Fibroblast of peridontal ligament (primary cell): ENCODE results near the gene COL4A6.
A peak's percentile ranks its signal among the peaks of the same experiment; 100 is the strongest.

Source experiments
- DNase-seq: peaks from one replicate; pipeline ENCODE4 v3.0.0-alpha.2; 2010; ENCODE audit errors: extremely low read depth

The COL4A6 gene

DNA sequence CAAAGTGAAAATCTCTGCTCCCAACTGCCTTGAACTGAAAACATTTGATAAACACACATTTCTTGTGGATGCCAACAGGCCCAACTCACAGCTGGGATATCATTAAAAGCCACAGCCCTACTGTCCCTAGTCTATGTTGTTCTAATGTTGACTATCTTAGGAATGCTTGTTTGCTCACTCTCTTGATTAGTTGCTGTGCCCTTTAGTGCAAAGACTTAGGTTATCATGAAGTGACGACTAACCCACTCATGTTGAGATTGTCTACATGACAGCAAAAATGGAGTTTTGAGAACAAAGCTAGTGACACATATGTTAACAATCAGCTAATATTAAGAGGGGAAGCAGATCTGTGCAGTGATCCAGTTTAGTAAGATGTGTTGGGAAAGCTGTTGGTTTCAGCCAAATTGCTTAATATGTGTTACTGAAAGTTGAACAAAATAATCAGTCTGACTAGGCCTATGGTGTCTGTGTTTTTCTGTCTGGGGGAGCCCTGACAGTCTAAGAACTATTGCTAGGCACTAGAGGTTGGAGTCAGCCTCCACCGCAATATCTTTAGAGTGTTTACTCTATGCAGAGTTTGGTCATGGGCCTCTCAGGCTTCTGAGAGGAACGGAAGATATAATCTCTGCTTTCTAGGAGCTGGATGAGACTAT is 221.2 kb downstream of the COL4A6 start:
- no peak for DNase-seq

DNA sequence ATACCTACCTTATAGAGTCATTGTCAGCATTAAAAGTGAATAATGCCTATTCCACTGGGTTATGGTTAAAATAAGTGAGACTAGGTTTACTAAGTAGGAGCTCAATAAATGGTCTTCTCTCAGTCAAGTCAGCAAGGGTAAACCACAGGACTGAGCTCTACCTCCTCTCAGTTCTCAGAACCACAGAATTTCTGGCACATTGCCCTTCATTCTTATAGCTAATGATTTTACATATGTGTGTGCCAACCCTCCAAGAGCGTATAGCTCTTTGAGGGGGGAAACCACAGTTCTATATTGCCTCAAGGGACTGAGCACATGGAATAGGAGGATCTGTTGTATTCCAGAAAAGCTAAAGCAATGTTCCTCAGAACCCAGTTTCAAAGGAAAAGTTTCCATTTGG is 221.8 kb downstream of the COL4A6 start:
- DNase-seq: no peak

DNA sequence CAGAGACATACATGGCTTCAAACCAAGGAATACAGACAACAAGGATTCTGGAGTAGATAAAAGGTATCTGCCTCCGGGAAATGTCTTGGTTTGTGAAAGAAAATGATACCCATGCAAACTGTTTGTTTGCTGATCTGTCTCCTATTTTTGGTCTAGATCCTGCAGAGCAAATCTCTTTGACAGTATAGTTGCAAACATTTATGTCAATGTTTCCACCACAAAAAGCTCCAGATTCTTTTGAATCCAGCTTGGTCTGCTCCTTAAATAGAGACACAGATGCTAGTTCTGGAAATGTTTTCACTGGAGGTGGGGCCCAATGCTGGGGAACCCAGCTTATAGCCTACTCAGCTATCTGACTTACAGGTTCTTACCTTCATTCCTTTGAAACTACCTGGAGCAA is 226.9 kb downstream of the COL4A6 start:
- DNase-seq: no peak

DNA sequence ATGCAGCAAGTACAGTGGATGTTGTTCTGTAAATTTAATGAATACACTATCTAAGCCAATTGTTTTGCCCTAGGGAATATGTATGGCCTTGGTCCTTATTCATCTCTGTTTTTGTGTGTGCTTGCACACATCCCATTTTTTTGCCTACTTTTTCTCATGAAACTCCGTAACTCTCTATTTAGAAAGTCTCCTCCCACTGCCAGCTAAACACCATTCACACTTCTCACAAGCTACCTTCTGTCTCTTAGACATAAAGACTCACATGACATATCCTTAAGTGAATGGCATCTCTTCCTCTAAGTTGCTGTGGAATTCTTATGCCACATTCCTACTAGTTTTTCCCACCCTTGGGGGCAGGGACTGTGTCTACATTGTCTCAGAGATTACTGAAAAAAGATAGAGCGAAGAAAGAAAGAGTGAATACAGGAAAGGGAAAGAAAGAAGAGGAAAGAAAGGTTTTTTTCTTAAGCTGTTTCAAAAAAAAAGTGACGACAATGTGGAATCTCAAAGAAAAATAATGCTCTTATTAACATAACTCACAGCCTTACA is 229.1 kb downstream of the COL4A6 start:
- no peak for DNase-seq

DNA sequence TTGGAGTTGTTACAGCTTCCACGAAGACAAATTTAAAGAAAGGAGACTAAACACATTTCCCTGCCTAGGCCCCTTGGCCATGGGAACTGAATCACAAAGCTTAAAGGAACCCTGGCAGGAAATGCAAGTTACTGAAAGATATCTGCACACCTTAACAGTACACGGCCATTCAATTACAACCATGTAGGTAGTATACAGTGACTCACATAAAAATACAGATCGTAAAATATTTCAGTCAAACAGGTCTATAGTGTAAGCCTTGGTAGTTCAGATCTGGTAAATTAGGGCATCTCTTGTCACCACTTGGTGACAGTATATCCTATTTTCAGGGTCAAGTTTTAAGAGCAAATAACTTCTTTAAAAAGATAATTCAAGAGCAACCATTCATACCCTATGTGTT is 234.7 kb downstream of the COL4A6 start:
- no peak for DNase-seq

DNA sequence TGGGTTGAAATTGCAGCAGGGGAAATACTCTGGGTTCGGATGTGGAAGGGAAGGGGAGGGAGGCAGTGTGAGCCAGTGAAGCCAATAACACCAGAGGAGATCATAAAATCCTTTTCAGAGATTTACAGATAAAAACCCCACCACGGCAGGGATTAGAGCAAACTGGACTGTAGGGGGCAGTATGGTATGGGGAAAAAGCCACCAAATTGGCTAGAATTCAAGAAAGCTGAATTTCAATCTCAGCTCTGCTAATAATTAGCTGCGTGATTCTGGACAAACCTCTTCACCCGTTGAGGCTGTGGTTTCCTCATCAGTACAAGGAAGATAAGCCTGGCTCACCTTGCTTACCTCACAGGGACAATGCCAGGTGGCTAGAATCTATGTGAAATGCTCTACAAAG is 238.5 kb downstream of the COL4A6 start:
- DNase-seq: peak; percentile 6

DNA sequence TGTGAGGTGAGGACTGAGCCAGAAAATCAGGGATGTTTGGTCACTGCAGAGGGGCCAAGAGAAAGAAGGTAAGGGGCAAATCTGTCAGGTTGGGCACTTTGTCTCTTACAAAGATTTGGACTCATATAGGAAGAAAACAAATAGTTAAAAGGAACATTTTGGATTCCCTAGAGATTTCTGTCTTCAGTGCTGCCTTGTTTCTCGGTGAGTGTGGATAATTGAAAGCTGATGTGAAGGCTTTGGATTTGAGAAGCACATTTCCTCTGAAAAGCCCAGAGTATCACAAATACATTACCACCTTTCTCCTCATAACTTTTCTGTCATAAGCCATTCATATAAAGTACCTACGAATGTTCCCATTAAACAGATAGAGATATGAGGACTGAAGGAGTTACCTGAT is 239.2 kb downstream of the COL4A6 start:
- DNase-seq: no peak

DNA sequence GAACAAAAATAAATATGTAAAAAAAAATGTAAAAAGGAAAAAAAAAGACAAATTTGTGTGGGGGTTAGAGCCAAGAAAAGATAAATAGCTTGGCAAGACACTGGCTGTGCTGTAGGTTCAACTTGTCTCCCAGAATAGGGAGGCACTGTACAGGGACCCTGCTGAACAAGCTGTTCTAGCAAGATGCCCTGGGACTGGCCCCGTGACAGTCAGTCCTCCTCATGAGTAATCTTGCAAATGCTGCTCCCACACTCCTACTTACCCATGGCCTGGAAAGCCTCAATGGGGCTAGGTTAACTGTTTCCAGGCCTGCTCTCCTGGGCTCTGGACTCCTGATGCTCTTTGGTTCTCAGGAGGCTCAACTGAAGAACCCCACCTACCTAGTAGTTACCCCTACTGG is 239.8 kb downstream of the COL4A6 start:
- DNase-seq: no peak

DNA sequence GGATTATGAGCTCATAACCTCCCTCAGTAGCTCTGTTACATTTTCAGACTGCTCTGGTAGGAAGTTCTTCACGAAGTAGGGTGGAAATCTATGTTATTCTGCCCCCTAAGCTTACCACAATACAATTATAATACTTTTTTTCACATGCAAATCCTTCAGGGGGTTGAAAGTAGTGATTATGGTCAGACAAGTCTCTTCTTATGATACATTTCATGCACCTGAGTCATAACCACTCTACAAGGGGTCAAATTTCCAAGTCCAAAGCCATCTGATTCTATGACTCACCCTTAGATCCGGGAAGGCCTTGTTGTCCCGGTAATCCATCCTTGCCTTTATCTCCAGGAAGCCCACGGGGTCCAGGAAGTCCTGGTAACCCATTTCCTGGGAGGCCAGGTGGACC is 251.4 kb downstream of the COL4A6 start:
- peak; percentile 44 for DNase-seq

DNA sequence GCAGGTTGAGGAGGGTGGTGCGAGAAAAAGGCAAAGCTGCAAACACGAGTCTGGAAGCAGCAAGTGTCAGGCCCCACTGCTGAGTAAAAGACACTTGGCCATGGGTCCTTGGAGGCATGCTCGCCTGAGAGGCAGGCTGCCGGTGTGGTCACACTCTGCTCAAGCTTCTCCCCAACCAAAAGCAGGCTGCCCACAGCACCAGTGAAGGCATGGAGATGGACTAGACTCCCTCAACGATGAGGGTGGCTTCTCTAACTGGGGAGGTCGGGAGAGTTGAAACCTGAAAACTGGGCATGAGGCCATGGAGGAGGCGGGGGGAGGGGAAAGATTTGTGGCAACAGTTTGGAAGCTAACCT is 260.1 kb downstream of the COL4A6 start:
- DNase-seq: no peak

DNA sequence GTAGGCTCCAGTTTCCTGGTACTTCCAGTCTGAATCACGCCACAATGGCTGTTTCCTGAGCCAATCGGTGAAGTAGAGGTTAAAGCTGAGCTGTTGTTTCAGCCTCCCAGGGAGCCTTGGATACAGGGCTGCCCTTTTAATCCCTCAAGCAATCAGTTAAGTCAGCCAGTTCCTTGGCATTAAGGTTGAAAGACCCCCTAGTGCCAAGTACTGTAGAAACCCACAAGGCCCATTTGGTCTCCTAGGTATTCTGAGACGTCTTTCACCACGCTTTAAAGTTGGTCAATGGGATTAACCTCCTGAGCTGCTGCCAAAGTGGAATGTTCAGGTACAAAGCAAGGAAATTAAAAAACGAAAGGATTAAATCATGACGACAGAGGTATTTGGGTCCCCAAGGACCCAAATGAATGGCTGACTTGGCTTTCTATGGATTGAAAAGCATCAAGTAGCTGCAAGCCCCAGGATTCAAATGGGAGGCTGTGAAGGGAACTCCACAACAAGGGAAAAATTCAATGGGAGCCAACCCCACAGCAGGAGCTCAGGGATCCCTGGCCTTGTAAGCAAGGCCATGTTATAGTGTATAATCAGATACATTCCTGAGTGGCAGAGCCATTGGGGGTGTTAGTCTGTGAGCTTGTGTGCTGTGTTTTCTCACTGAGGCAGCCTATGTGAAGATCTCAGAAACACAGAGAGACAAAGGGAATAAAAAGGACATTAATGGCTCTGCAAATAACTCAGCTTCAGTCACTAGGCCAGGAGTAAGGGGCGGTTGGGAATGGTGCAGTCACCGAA is 260.7 kb downstream of the COL4A6 start:
- no peak for DNase-seq

DNA sequence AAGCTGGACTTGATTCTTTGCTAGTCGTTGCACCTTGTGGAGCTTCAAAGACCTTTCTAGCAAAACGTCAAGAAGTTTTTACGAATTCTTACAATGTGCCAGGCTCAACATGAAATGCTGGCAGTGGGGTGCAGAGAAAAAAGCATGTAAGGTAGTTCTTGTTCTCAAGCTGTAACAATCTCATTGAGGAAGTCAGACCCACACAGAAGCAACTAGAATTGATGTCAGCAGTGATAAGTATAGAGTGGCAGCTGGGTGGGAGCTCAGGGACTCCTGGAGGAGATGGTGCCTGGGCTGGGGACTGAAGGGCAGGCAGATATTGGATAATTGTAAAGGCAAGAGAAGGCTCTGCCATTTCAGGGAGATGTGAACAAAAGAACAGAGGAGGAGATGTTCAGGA is 264.3 kb downstream of the COL4A6 start:
- DNase-seq: no peak

DNA sequence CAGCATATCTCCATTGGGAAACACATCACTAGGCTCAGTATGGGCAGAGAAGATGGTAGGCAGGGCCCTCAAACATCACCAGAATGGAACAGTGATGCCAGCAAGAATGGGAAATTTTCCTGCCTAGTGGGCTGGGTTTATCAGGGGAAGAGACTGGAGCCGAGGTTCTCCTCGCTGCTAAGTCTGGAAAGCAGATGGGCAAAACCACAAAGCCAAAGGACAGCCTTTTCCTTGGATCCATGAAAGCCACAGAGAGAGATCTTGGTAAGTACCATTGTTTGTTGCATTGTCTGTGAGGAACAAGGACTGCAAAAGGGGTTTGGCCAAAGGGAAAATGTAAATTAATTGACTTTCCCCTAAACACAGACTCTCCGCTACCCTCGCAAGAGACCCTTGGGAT is 266.6 kb downstream of the COL4A6 start:
- DNase-seq: no peak

DNA sequence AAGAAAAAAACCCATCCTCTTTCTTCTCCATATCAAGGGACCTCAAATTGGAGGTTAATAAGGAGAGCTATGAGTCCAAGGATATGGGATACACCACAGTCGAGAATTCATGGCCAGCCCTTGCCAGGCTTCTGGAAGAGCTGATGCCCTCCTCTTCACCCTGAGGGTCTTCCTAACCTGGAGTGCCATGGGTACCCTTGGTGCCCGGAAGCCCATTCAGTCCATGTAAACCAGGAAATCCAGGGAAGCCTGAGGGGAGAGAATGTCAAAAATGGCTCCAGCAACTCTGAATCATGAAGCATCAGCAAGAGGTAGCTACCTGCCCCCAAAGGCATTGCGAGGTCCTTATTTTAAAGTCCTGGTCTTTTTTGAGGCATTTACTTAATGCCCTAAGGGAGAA is 268.5 kb downstream of the COL4A6 start:
- DNase-seq: no peak

DNA sequence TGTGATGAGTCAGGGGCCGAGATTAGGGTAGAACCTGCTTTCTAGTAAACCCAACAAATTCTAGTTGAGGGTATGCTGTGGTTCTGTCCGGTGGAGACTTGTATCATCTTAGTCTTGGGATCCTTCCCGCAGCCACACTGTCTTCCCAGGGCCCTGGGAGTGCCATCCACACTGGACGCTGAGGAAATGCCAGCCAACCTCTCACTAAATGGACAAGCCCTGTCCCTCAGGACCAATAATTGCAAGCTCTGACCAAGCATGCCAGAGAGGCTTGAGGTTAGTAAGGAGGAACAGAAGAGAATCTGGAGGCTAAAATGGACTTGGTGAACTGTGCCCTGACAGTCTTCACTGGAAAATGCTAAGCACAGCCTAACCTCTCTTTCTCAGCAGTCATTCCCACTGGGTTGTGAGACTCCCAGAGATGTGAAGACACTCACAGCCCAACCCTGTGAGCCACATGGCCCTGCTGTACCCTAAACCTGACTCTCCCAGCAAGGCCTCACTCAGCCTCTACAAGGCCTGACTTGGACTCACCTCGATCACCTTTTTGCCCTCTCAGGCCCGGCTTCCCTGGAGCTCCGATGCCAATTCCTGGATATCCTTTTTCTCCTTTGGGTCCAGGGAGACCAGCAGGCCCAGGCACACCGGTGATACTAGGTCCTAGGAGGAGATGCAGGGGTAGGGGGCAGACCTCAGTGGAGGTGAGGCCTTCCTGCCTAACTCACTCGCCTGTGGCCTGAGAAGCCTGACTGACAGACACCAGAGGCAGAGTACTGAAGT is 269.1 kb downstream of the COL4A6 start:
- DNase-seq: no peak

DNA sequence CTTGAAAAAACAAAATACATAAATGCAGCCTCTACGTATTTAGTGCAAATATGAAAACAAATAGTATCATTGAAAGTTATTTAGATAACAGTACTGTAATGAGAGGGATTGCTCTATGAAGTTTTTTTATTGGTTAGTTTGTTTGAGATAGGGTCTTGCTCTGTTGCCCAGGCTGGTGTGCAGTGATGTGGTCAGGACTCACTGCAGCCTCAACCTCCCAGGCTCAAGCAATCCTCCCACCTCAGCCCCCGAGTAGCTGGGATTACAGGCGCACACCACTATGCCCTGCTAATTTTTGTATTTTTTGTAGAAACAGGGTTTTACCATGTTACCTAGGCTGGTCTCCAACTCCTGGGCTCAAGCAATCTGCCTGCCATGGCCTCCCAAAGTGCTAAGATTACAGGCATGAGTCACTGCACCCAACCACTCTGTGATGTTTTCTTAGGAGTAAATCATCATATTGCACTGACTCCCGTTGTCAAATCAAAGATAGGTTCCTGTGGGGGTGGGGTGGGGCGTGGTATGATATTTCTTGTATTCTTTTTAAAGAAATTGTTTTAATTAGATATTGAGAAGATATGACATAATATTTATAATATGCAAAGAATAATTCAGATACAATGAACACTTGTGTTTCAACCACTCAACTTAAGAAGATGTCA is 270.9 kb downstream of the COL4A6 start:
- no peak for DNase-seq

DNA sequence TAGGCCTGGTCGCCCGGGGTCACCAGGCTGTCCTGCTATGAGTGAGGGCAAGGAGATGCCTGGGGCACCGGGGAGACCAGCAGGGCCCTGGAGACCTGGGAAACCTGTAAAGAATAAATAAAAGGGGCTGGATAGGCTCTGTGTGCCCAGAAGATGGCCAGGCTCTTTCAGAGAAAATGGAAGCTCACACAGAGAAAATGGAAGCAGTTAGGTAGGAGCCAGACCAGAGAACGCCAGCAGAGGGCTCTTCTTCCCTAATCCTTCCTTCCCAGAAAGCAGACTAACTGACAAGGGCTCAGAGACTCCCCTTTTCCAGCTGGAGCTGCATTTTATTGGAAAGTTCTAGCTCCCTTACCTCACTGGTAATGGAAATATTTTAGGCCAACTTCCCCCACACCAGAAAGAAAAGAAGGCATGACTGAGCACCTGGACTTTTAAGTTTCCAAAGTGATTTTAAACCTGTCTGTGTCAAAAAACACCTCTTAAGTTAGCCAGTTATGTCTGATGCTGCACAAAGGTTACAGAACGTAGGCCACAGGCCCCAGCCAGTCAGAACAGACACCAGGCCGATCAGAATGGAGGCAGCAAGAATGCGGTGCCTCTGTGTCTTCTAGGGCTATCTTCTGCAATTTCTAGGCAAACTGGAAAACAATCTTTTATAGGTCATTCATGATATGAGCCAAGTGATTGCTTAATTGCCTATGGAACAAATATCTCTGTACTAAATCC is 272.7 kb downstream of the COL4A6 start:
- DNase-seq: peak; percentile 26

DNA sequence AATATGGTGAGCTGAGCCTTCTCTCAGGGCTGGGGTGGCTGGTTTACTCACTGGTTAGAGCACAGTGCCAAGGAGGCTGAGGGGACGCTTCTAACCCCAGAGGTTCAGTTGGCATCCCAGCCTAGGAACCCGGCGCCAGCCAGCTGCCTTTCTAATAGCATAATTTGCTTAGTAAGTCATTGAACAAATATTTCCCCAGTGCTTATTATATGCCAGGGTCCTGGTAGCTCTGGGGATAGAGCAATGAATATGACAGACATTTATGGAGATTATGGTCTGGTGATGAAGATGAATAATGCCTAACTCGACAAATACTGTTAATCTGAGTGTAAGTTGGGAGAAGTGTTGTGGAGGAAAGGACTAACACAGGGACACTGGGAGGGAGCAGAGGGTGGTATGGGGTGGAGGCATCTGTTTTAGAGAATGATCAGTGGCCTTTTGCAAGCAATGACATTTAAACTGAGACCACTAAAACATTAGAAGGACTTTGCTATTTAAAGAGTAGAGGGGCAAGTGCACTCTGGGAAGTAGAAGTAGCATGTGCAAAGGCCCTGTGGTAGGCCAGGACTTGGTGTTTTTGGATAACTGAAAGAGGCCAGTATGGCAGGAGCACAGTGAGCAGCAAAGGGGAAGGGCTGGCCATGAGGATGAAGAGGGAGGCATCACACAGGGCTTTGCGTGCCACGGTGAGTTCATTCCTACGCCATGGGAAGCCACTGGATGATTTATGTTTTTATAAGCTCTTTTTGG is 274.7 kb downstream of the COL4A6 start:
- no peak for DNase-seq

DNA sequence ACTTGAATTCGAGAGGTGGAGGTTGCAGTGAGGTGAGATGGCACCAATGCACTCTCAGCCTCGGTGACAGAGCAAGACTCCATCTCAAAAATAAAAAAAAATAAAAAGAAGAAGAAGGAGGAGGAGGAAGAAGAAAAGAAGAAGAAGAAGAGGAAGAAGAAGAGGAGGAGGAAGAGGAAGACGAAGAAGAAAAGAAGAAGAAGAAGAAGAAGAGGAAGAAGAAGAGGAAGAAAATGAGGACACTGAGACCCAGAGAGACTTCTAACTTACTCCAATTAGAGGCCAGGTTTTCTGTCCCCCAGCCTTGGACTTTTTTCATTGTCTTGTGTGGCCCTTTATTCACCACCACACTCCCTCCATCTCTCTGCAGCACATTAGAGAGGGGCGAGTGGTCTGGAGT is 276.0 kb downstream of the COL4A6 start:
- no peak for DNase-seq

DNA sequence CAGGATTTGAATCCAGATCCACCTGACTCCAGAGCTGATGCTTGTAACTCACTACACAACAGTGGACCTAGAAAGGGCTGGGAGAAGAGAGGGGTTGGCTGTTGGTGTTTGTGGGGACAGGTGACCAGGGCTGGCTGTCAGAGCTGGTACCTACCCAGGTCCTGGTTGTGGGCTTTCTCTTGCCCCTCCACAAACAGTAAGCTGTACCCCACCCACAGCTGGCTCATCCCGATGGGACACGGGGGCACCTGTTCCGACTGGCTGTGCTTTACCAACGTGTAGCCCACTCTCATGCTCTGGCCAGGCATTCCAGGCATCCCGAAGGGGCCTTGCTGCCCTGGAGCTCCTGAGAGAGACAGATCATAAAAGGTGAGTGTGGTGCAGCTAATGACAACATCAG is 277.9 kb downstream of the COL4A6 start:
- DNase-seq: no peak
